Measurements from ENCODE around the gene CORO2B.

The CORO2B gene

DNA sequence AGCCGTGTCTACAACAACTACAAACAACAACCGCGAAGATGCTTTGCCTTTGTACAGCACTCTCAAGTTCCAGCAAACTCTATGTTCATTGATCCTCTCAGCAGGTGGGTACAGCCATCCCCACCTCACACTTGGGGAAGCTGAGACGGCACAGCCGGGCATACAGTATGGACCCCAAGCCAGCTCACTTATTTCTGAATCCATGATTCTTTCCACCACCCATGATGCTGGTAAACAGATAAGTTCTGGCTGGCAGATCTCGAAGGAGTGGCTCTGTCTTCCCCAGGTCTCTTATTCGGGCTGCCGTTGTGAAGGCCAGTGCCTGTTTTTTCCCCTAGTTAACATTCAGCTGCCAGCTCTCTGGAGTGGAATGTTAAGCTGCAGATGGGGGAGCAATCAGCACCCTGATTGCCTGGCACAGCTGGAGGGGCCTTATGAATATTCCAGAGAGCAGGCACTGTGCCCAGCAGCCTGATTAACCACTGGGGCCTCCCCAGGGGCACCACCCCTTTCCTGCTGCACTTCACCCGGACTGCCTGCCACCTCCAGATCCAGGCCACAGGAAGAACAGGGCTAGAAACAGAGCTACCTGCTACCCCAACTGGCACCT is 73.2 kb downstream of the CORO2B start:
- no peak overlapping the region for H3K4me3 ChIP-seq (ENCODE audit: low read depth, low read length)
- TF ChIP-seq, protein P1, sequence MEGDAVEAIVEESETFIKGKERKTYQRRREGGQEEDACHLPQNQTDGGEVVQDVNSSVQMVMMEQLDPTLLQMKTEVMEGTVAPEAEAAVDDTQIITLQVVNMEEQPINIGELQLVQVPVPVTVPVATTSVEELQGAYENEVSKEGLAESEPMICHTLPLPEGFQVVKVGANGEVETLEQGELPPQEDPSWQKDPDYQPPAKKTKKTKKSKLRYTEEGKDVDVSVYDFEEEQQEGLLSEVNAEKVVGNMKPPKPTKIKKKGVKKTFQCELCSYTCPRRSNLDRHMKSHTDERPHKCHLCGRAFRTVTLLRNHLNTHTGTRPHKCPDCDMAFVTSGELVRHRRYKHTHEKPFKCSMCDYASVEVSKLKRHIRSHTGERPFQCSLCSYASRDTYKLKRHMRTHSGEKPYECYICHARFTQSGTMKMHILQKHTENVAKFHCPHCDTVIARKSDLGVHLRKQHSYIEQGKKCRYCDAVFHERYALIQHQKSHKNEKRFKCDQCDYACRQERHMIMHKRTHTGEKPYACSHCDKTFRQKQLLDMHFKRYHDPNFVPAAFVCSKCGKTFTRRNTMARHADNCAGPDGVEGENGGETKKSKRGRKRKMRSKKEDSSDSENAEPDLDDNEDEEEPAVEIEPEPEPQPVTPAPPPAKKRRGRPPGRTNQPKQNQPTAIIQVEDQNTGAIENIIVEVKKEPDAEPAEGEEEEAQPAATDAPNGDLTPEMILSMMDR (IDR thresholded peaks at IDR 0.05; ENCODE audit: insufficient read depth, low read depth, low read length, missing control alignments), result no peak
- DNase-seq (ENCODE audit: low read depth), result no peak

DNA sequence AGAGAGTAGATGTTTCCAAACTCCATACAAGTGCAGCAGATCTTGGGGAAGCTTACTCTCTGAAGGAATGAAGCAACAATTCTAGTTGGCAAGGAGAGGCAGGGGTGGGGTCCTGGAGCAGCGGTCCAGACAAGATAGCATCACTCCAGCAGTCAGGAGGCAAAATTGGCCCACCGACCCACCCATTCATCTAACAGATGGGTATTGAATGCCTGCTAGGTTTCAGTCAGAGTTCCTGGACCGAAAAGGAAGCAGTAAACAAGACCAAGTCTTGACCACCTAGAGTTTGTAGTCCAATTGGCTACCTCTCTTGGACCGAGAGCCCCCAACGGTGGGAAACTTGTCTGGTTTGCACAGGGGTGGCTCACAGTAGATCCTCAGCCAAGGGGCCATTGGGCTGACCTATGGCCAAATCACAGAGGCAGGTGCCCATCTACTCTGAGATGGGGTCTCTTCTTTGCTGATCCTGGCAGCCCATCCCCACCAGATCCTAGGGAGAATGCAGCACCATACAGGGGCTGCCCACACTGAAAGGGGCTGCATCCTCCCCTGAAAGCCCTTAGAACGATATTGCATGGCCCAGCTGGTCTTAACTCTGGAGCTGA is 74.3 kb downstream of the CORO2B start:
- H3K4me3 ChIP-seq (ENCODE audit: low read depth, low read length), result no peak overlapping the region
- TF ChIP-seq, protein P1 (IDR thresholded peaks at IDR 0.05; ENCODE audit: insufficient read depth, low read depth, low read length, missing control alignments), result no peak
- no peak for DNase-seq (ENCODE audit: low read depth)

DNA sequence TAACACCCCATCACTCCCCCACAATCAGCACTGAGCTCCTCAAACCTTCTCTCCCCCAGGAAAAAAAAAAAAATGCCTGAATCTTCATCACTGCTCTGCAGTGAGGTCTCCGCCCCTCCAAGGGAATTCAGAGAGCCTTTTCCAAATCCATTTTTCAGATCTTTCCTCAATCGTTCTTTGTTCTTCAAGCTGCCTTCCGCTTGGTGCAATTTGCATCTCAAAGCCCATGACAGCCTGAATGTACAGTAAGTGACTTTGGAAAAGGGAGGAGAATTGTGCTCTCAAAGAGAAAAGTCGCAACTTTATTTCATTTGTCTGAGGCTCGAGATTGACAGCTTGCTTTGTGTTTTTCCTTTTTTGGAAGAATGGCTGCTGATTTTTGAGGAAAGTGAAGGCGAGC is 75.0 kb downstream of the CORO2B start:
- H3K4me3 ChIP-seq (ENCODE audit: low read depth, low read length), result no peak overlapping the region
- TF ChIP-seq, protein P1 (IDR thresholded peaks at IDR 0.05; ENCODE audit: insufficient read depth, low read depth, low read length, missing control alignments), result no peak
- no peak for DNase-seq (ENCODE audit: low read depth)

DNA sequence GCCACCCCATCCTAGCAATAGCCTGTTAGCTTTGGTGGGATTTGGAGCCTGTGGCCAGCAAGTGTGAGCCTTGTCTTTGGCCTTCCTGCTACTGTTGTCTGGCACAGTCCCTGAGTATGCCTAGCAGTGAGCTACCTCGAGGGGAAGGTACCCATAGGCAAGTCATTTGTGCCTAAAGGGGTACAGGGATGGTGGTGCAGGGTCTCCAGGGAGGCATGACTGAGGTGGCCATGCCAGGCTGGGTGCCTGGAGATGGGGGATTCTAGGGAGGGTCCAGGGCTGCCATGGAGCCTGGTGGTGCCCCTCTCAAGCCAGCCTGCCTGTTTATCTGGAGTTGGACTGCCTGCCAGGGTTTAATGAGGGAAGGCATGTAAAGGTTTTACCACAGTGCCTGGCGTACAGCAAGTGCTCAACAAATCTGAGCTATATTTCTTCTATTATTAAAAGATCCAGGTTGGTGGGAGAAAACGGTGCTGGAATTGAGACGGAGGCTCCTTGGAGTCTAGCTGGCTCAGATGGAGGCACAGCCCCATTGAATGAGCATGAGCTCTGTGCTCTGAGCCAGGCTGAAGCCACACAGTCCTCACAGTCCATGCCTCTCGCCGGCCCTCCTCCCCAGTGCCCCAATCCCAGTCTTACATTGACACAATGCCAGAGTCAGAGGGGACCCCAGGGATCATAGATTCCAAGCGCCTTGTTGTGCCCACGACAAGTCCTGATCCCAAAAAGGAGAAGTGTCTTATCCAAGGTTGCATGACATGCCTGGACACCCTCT is 76.2 kb downstream of the CORO2B start:
- no peak overlapping the region for H3K4me3 ChIP-seq (ENCODE audit: low read depth, low read length)
- TF ChIP-seq, protein P1 (IDR thresholded peaks at IDR 0.05; ENCODE audit: insufficient read depth, low read depth, low read length, missing control alignments), result no peak
- DNase-seq (ENCODE audit: low read depth), result no peak

DNA sequence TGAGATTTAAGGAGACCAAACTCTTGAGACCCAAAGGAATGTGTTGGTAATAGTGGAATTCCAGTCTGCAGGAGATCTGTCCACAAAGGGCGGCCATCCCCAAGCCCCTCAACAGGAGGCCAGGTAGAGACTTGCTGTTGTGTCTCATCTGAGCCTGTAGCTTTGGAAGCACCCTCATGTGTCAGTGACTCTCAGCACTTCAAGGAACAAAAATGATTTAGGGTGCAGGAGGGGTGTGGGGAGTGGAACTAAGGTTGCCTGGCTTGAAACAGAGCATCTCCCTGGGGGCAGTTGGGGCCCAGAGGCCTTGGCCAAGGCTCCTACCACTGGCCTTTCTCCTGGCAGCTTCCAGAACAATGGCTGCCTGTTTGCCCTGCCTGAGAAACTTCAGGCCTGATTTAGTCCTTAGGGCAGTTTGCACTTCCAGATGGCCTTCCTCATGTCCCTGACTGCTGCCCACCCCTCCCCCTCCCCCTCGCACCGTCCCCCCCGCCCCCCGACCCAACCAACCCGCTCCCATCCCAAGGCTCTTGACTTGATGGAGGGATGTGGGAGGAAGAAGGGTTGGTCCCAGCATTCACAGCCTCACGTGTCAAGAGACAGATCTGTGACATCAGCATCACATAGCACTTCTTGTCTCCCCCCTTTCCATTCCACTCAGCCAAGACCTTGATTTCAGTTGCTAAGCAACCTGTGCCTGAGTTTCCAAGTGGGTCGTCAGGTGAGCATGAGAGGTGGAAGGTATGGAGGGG is 77.1 kb downstream of the CORO2B start:
- DNase-seq (ENCODE audit: low read depth), result no peak
- TF ChIP-seq, protein P1 (IDR thresholded peaks at IDR 0.05; ENCODE audit: insufficient read depth, low read depth, low read length, missing control alignments), result no peak
- no peak overlapping the region for H3K4me3 ChIP-seq (ENCODE audit: low read depth, low read length)

DNA sequence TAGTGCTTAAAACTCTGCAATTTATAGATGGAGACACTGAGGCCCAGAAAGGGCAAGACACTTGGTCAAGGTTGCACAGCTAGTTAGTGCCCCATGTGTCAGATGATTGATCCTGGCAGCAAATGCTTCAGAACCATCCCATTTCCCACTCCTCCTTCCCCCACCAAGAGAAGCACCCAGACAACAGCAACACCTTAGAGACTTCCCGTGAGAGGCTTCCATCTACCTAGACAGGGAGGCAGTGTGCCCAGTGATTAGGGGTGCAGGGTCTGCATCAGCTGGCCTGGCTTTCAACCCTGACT is 77.6 kb downstream of the CORO2B start:
- TF ChIP-seq, protein P1 (IDR thresholded peaks at IDR 0.05; ENCODE audit: insufficient read depth, low read depth, low read length, missing control alignments), result no peak
- no peak for DNase-seq (ENCODE audit: low read depth)
- no peak overlapping the region for H3K4me3 ChIP-seq (ENCODE audit: low read depth, low read length)

Data from GM12865 (cell line).